ENCODE measurements around the gene OR2T4. TPM values are rescaled to one million over a fixed set of nuclear protein-coding genes. Genes with fewer than 3 reads are reported as not detected.

Gene OR2T4
- total RNA-seq, 1 donor from 2014 or later: not detected

Other genes starting within 250 kb of the OR2T4 start
- gene OR2M5, start 216.5 kb upstream of the OR2T4 start, total RNA-seq: not detected in 2 replicates
- gene OR2M2, start 186.8 kb upstream of the OR2T4 start, total RNA-seq: not detected in 2 replicates
- gene OR2M3, start 164.4 kb upstream of the OR2T4 start, total RNA-seq: not detected in 2 replicates
- gene OR2M4, start 130.2 kb upstream of the OR2T4 start, total RNA-seq: not detected in 2 replicates
- gene OR2T33, start 83.7 kb upstream of the OR2T4 start, total RNA-seq: not detected in 2 replicates
- gene OR2T12, start 58.2 kb upstream of the OR2T4 start, total RNA-seq: not detected in 2 replicates
- gene OR2M7, start 37.1 kb upstream of the OR2T4 start, total RNA-seq: not detected in 2 replicates
- not detected in 2 replicates for gene OR14C36, start 12.9 kb upstream of the OR2T4 start, total RNA-seq
- gene OR2T6, start 14.1 kb downstream of the OR2T4 start, total RNA-seq: not detected in 2 replicates
- gene OR2T1, start 41.4 kb downstream of the OR2T4 start, total RNA-seq: not detected in 2 replicates
- not detected in 2 replicates for gene OR2T2, start 84.0 kb downstream of the OR2T4 start, total RNA-seq
- gene OR2T3, start 111.7 kb downstream of the OR2T4 start, total RNA-seq: not detected in 2 replicates
- not detected in 2 replicates for gene OR2T5, start 126.9 kb downstream of the OR2T4 start, total RNA-seq
- not detected in 2 replicates for gene OR2G6, start 146.4 kb downstream of the OR2T4 start, total RNA-seq
- gene OR2T29, start 201.1 kb downstream of the OR2T4 start, total RNA-seq: not detected in 2 replicates
- gene OR2T34, start 213.1 kb downstream of the OR2T4 start, total RNA-seq: not detected in 2 replicates
- not detected in 2 replicates for gene OR2T10, start 236.0 kb downstream of the OR2T4 start, total RNA-seq

Measured in T-helper 2 cell treated with Interferon-gamma antibody and Interleukin-4, amounts not matched to agents 100 ng/mL and 5 ng/mL, for 36 hours (primary cell).